Gastrocnemius medialis (tissue), 4 donors: ENCODE measurements around the gene GIPC1. TPM values are rescaled to one million over a fixed set of nuclear protein-coding genes. Genes with fewer than 3 reads are reported as not detected.
"Not testable (repeated sequence)": the region's sequence is repeated elsewhere in the genome, so short reads cannot be mapped to it uniquely, and the experiment has no call there.

Experiments used
- ATAC-seq, 2 donors: fragments of 150-250 bp; one replicate each; pipeline ENCODE4 v1.9.1; 2016
- DNase-seq, 2 donors: peaks; one replicate each; pipeline ENCODE4 v3.0.0-alpha.2; 2019
- H3K27ac ChIP-seq, 4 donors: fragments of 200-600 bp; sonication (generic); 1 replicate in 1 of 4; 2 replicates in 3 of 4; pipeline ENCODE4 v1.5.1; 2016 to 2018; ENCODE audit warnings: mild to moderate bottlenecking in 2 of 4, moderate library complexity in 1 of 4
- H3K27me3 ChIP-seq, 3 donors: fragments of 200-600 bp; sonication (generic) in 2 of 3; 1 replicate in 1 of 3; 2 replicates in 2 of 3; pipeline versions ENCODE4 v1.5.1 to v1.6.0; 2016 to 2019; ENCODE audit warnings: mild to moderate bottlenecking in 1 of 3, moderate library complexity in 1 of 3
- H3K36me3 ChIP-seq, 2 donors: fragments of 200-600 bp; sonication (generic) in 1 of 2; one replicate each; pipeline ENCODE4 v1.5.1; 2017 to 2018
- H3K4me1 ChIP-seq, 2 donors: fragments of 200-600 bp; sonication (generic) in 1 of 2; one replicate each; pipeline ENCODE4 v1.5.1; 2016 to 2017; ENCODE audit warnings: mild to moderate bottlenecking in 2 of 2
- H3K4me3 ChIP-seq, 4 donors: fragments of 200-600 bp; sonication (generic) in 3 of 4; 1 replicate in 1 of 4; 2 replicates in 3 of 4; pipeline ENCODE4 v1.5.1; 2016 to 2019; ENCODE audit warnings: mild to moderate bottlenecking in 2 of 4
- H3K9me3 ChIP-seq, 3 donors: fragments of 200-600 bp; sonication (generic) in 2 of 3; 1 replicate in 1 of 3; 2 replicates in 2 of 3; pipeline ENCODE4 v1.5.1; 2016 to 2019
- POLR2A ChIP-seq, 2 donors: fragments of 450-650 bp; IDR thresholded peaks; one replicate each; pipeline ENCODE4 v1.6.1; 2017; ENCODE audit warnings: antibody characterized with exemption in 2 of 2, mild to moderate bottlenecking in 2 of 2, moderate library complexity in 2 of 2
- in situ Hi-C, 4 donors: fragments of 200-750 bp; cut with MboI; loops; one replicate each; pipeline versions ENCODE4 v1.15.0 to v1.8.0; 2017; ENCODE audit warnings: low sequenced_read_pairs in 4 of 4
- intact Hi-C: fragments of 100-400 bp; cut with DNase I; formaldehyde crosslinking; loops from one replicate; pipeline ENCODE4 v1.15.1; 2023; ENCODE audit warnings: low total_unique reads
- total RNA-seq, 4 donors: library from RNA; depleted of rRNA; stranded (reverse); fragments of >200 nt; gene quantifications; one replicate each; pipeline versions ENCODE4 v1.1.0 to v1.2.3, GENCODE V29; 2016
- TF ChIP-seq, protein P1 (sequence below), 5 experiments: fragments of 450-650 bp in 3 of 5; fragments of 200-600 bp in 2 of 5; sonication (generic) in 2 of 5; IDR thresholded peaks in 4 of 5; conservative IDR thresholded peaks in 1 of 5; 1 replicate in 4 of 5; 2 replicates in 1 of 5; pipeline ENCODE4 v1.5.1; 2016 to 2019; ENCODE audit warnings: antibody characterized with exemption in 5 of 5, mild to moderate bottlenecking in 3 of 5, moderate library complexity in 3 of 5

Gene GIPC1
- total RNA-seq, 4 donors from 2014 or later, result 18.4 to 70.3 (median 54.7) TPM

GRCh38 chr19:14459703-14460102 is 36.2 kb downstream of the GIPC1 start:
- no peaks in the 10 kb centered on the region for H3K9me3 ChIP-seq
- no peaks in the 10 kb centered on the region for H3K27me3 ChIP-seq
- TF ChIP-seq POLR2A (IDR thresholded peaks at IDR 0.05), result no peak
- TF ChIP-seq, protein P1, sequence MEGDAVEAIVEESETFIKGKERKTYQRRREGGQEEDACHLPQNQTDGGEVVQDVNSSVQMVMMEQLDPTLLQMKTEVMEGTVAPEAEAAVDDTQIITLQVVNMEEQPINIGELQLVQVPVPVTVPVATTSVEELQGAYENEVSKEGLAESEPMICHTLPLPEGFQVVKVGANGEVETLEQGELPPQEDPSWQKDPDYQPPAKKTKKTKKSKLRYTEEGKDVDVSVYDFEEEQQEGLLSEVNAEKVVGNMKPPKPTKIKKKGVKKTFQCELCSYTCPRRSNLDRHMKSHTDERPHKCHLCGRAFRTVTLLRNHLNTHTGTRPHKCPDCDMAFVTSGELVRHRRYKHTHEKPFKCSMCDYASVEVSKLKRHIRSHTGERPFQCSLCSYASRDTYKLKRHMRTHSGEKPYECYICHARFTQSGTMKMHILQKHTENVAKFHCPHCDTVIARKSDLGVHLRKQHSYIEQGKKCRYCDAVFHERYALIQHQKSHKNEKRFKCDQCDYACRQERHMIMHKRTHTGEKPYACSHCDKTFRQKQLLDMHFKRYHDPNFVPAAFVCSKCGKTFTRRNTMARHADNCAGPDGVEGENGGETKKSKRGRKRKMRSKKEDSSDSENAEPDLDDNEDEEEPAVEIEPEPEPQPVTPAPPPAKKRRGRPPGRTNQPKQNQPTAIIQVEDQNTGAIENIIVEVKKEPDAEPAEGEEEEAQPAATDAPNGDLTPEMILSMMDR (IDR thresholded peaks at IDR 0.05 in 4 of 5, conservative IDR thresholded peaks at IDR 0.05 in 1 of 5), result no peak
- intact Hi-C loops, result no loop called here
- H3K4me1 ChIP-seq, result no peaks in the 10 kb centered on the region
- DNase-seq (no peak), ATAC-seq (no peak)
- H3K27ac ChIP-seq, result no peak overlapping the region
- peaks cover 0 to 35% of the 10 kb centered on the region in 2 donors for H3K36me3 ChIP-seq
- in situ Hi-C loops, result no loop called here
- H3K4me3 ChIP-seq, result no peak overlapping the region

DNA sequence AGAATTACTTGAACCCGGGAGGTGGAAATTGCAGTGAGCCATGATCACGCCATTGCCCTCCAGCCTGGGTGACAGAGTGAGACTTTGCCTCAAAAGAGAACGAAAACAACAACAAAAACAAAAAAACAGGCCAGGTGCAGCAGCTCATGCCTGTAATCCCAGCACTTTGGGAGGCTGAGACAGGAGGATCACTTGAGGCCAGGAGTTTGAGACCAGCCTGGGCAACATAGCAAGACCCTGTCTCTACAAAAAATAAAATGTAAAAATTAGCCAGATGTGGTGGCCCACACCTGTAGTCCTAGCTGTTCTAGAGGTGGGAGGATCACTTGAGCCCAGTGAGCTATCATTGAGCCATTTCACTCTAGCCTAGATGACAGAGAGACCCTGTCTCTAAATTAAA is 43.6 kb downstream of the GIPC1 start:
- peaks cover 0 to 56% of the 10 kb centered on the region in 2 donors for H3K36me3 ChIP-seq
- H3K9me3 ChIP-seq, result not testable (repeated sequence)

GRCh38 chr19:14450876-14451275 is 45.1 kb downstream of the GIPC1 start:
- DNase-seq (no peak), ATAC-seq (no peak)
- Histone ChIP-seq H3K27ac (no peak overlapping the region), H3K36me3 (peaks cover 0 to 70% of the 10 kb centered on the region in 2 donors), H3K4me3 (no peak overlapping the region), H3K4me1 (no peaks in the 10 kb centered on the region), H3K27me3 (no peaks in the 10 kb centered on the region), H3K9me3 (no peaks in the 10 kb centered on the region)
- in situ Hi-C loops (no loop called here), intact Hi-C loops (no loop called here)
- TF ChIP-seq, protein P1 (IDR thresholded peaks at IDR 0.05 in 4 of 5, conservative IDR thresholded peaks at IDR 0.05 in 1 of 5), result no peak
- no peak for TF ChIP-seq POLR2A (IDR thresholded peaks at IDR 0.05)

More for the DNA sequence above, 43.6 kb downstream of the GIPC1 start:
- intact Hi-C loops, in situ Hi-C loops, H3K27ac ChIP-seq, H3K4me1 ChIP-seq, ATAC-seq, DNase-seq, H3K27me3 ChIP-seq, H3K4me3 ChIP-seq: not testable (repeated sequence)

DNA sequence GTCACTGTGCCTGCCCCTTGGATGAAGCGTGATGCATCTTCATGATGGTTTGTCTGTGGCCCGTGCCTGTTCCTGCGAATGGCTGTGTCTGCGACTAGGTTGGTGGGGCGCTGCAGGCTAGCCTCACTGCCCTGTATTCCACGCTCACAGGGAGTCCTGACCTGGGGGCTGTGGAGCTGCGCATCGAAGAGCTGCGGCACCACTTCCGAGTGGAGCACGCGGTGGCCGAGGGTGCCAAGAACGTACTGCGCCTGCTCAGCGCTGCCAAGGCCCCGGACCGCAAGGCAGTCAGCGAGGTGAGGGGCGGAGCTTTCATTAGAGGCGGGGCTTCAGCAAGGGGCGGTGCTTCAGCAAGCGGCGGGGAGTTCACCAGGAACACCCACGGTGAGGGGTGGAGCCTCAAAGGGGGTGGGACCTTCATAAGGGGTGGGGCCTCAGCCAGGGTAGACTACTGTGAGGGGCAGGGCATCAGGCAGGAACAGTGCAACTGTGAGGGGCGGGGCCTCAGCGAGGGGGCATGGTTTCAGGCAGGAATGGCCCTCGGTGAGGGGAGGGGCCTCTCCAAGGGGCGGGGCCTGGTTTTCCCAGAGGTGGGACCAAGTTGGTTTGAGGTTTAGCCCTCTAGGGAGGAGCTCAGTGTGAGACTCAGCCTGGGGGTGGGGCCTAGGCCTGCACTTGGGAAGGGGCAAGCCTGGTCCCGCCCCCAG is 45.6 kb downstream of the GIPC1 start:
- no peak overlapping the region for H3K27ac ChIP-seq
- peaks cover 0 to 76% of the 10 kb centered on the region in 2 donors for H3K36me3 ChIP-seq
- intact Hi-C loops, result no loop called here
- no peak overlapping the region for H3K4me3 ChIP-seq
- in situ Hi-C loops, result no loop called here
- DNase-seq, result no peak
- no peaks in the 10 kb centered on the region for H3K4me1 ChIP-seq
- H3K9me3 ChIP-seq, result no peaks in the 10 kb centered on the region
- no peak for TF ChIP-seq POLR2A (IDR thresholded peaks at IDR 0.05)
- TF ChIP-seq, protein P1 (IDR thresholded peaks at IDR 0.05 in 4 of 5, conservative IDR thresholded peaks at IDR 0.05 in 1 of 5), result no peak
- H3K27me3 ChIP-seq, result no peaks in the 10 kb centered on the region
- no peak for ATAC-seq

DNA sequence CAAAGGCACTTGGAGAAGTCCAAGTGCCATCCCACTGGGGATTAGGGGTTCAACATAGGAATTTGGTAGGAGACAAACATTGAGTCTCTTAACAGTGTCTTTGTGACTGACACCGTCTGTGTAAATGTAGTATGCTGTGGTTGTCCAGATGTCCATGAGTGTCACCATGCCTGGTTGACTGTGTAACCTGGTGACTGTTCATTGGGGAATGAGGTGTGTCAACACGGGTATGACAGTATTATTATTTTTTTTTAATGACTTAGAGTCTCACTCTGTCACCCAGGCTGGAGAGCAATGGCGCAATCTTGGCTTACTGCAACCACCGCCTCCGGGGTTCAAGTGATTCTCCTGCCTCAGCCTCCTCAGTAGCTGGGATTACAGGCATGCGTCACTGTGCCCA is 46.6 kb downstream of the GIPC1 start:
- Histone ChIP-seq H3K27me3 (no peaks in the 10 kb centered on the region), H3K27ac (no peak overlapping the region), H3K4me1 (no peaks in the 10 kb centered on the region), H3K4me3 (no peak overlapping the region), H3K9me3 (no peaks in the 10 kb centered on the region), H3K36me3 (peaks cover 0 to 86% of the 10 kb centered on the region in 2 donors)
- intact Hi-C loops, result no loop called here
- ATAC-seq, result no peak
- TF ChIP-seq, protein P1 (IDR thresholded peaks at IDR 0.05 in 4 of 5, conservative IDR thresholded peaks at IDR 0.05 in 1 of 5), result no peak
- TF ChIP-seq POLR2A (IDR thresholded peaks at IDR 0.05), result no peak
- in situ Hi-C loops, result no loop called here
- no peak for DNase-seq
